Activated CD4-positive, CD25-positive, alpha-beta regulatory T cell (primary cell): ENCODE measurements around the gene ADPRH.
"Not testable (repeated sequence)": the region's sequence is repeated elsewhere in the genome, so short reads cannot be mapped to it uniquely, and the experiment has no call there.

ENCODE experiments used
- DNase-seq, 4 experiments: peaks; one replicate each; lab custom pipeline; 2025; lab: John Stamatoyannopoulos, UW

The ADPRH gene

GRCh38 chr3:119579366-119580066 lies at the start of gene ADPRH:
Gene ADPRH, plus strand, starts transcription at chr3:119579492. Its CDS starts 2,678 bp downstream, at chr3:119582170.
- peak; percentile 10 to 31 (median 21) for DNase-seq

- DNase-seq = no peak
Measured at GRCh38 chr3:119529883-119530282, 49.4 kb upstream of the ADPRH start.

- no peak for DNase-seq
Measured at GRCh38 chr3:119530456-119530855, 48.8 kb upstream of the ADPRH start.

- DNase-seq = no peak
Measured at GRCh38 chr3:119531151-119531550, 48.1 kb upstream of the ADPRH start.

GRCh38 chr3:119534296-119534695 lies 45.0 kb upstream of the ADPRH start:
- no peak for DNase-seq

GRCh38 chr3:119536757-119537156 lies 42.5 kb upstream of the ADPRH start:
- no peak for DNase-seq

- no peak for DNase-seq
Measured at GRCh38 chr3:119538772-119539171, 40.5 kb upstream of the ADPRH start.

- DNase-seq = no peak
Measured at GRCh38 chr3:119541547-119541946, 37.7 kb upstream of the ADPRH start.

- no peak for DNase-seq
Measured at GRCh38 chr3:119542168-119542767, 37.0 kb upstream of the ADPRH start.

GRCh38 chr3:119543147-119543546 lies 36.1 kb upstream of the ADPRH start:
- DNase-seq = no peak

GRCh38 chr3:119547227-119547626 lies 32.1 kb upstream of the ADPRH start:
- DNase-seq = no peak

- no peak for DNase-seq
Measured at GRCh38 chr3:119548341-119548740, 31.0 kb upstream of the ADPRH start.

GRCh38 chr3:119550192-119550910 lies 28.9 kb upstream of the ADPRH start:
- no peak for DNase-seq

GRCh38 chr3:119551598-119551997 lies 27.7 kb upstream of the ADPRH start:
- no peak for DNase-seq

- DNase-seq = not testable (repeated sequence)
Measured at GRCh38 chr3:119552928-119553327, 26.4 kb upstream of the ADPRH start.

- DNase-seq = no peak
Measured at GRCh38 chr3:119553823-119554415, 25.4 kb upstream of the ADPRH start.

GRCh38 chr3:119555309-119555735 lies 24.0 kb upstream of the ADPRH start:
- no peak for DNase-seq

- DNase-seq = no peak
Measured at GRCh38 chr3:119555929-119556328, 23.4 kb upstream of the ADPRH start.

GRCh38 chr3:119557192-119557876 lies 22.0 kb upstream of the ADPRH start:
- DNase-seq = no peak

- no peak for DNase-seq
Measured at GRCh38 chr3:119557877-119558269, 21.4 kb upstream of the ADPRH start.

- no peak for DNase-seq
Measured at GRCh38 chr3:119558626-119559317, 20.5 kb upstream of the ADPRH start.
